Measurements from ENCODE around the gene MYMX.

DNA sequence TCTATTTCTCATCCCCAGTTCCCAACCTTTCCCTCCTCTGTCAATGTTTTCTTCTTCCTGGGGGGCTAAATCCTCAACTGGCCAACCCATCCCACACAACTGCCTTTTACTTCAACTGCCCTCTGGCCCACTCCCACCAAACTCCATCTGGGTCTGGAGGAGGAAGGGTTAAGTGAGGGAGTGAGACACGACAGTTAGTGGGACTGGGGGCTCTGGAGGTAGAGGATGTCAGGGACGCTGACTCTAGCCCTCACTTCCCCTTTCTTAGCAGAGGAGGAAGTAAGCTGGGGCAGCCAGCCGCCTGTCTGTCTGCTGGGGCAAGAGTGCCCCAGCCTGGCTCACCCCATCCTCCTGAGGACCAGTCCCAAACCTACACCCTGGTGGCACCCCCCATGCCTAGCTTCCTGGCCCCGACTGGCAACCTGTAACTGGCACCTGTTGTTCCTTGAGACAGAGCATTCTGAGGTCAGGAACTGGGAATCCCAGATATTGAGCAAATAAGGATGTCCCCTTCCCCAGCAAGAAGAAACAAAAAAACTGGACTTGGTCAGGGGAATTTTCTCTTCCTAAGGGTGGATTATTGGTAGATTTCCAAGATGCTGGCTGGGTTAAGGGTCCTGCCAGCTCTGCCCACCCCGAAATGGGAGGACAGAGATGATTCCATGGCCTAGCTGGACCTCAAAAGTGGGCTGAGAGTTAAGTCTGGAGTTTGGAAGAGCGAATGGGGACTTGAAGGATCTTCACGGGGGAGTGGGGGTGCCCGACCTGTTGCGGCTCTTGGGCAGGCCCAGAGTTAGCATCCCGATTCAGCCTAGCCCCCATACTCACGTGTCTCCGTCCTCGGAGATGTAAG, 47.7 kb downstream of the MYMX start:
- TF ChIP-seq, protein P1, sequence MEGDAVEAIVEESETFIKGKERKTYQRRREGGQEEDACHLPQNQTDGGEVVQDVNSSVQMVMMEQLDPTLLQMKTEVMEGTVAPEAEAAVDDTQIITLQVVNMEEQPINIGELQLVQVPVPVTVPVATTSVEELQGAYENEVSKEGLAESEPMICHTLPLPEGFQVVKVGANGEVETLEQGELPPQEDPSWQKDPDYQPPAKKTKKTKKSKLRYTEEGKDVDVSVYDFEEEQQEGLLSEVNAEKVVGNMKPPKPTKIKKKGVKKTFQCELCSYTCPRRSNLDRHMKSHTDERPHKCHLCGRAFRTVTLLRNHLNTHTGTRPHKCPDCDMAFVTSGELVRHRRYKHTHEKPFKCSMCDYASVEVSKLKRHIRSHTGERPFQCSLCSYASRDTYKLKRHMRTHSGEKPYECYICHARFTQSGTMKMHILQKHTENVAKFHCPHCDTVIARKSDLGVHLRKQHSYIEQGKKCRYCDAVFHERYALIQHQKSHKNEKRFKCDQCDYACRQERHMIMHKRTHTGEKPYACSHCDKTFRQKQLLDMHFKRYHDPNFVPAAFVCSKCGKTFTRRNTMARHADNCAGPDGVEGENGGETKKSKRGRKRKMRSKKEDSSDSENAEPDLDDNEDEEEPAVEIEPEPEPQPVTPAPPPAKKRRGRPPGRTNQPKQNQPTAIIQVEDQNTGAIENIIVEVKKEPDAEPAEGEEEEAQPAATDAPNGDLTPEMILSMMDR (IDR thresholded peaks at IDR 0.05), result no peak
- no peak for TF ChIP-seq POLR2A (IDR thresholded peaks at IDR 0.05)

Data from right lobe of liver (tissue), 4 donors.